ENCODE measurements around the gene PTMS. TPM values are rescaled to one million over a fixed set of nuclear protein-coding genes. Genes with fewer than 3 reads are reported as not detected.

PTMS gene
- total and polyA plus RNA-seq, 7 experiments from 2014 or later = 1.4 to 125 (median 3.5) TPM; not detected in 2

- Mint-ChIP-seq H3K4me1 (peaks cover 10 to 47% (median 34%) of the 10 kb centered on the region in 7 donors), H3K27me3 (no peaks in the 10 kb centered on the region), H3K4me3 (peak overlapping the region in 4 of 10 donors; percentile 15 to 32 (median 20)), H3K36me3 (peaks cover 12 to 20% (median 17%) of the 10 kb centered on the region in 5 donors), H3K9me3 (no peaks in the 10 kb centered on the region), H3K27ac (peak overlapping the region in 4 of 9 donors; percentile 33 to 98 (median 66))
- CTCF ChIA-PET = interaction anchor here (6.9 kb wide), 1 partner anchor 73 kb away, joined by 94 read pairs; the partner anchor contains the start of gene GPR162
- Histone ChIP-seq H3K9me3 (ENCODE audit: control insufficient read depth in 2 of 3, low read length in 3 of 3) (no peaks in the 10 kb centered on the region), H3K4me3 (ENCODE audit: low read length) (no peak overlapping the region), H3K4me1 (ENCODE audit: control insufficient read depth in 2 of 2, insufficient read depth in 2 of 2, low read length in 2 of 2) (peaks cover 0 to 18% of the 10 kb centered on the region in 2 donors), H3K27ac (ENCODE audit: low read depth, low read length) (peak overlapping the region; percentile 7), H3K27me3 (ENCODE audit: control insufficient read depth in 2 of 2, insufficient read depth in 2 of 2, low read length in 2 of 2) (no peaks in the 10 kb centered on the region), H3K36me3 (ENCODE audit: control insufficient read depth in 2 of 3, insufficient read depth in 3 of 3, low read length in 3 of 3) (peaks cover 4 to 64% (median 10%) of the 10 kb centered on the region in 3 experiments)
- POLR2A ChIA-PET = interaction anchor here (0.7 to 6.6 kb wide), 2 partner anchors 78 to 186 kb away, joined by 3 to 91 read pairs; partner anchors contain the start of gene P3H3
- no peak for DNase-seq
- no peak for ATAC-seq
- intact Hi-C loops (cut with micrococcal nuclease) = loop anchor here in 1 of 2 donors (5.0 kb wide), 1 partner anchor 258 kb away; the partner anchor contains the start of genes MRPL51 and NCAPD2
These were observed 15.7 kb upstream of the PTMS start for GRCh38 chr12:6750506-6750905.

GRCh38 chr12:6751767-6752166 is 14.4 kb upstream of the PTMS start:
- peaks cover 0 to 12% of the 10 kb centered on the region in 2 donors for H3K4me1 ChIP-seq (ENCODE audit: control insufficient read depth in 2 of 2, insufficient read depth in 2 of 2, low read length in 2 of 2)
- H3K4me3 ChIP-seq (ENCODE audit: low read length) = no peak overlapping the region
- ChIA-PET POLR2A (interaction anchor here (0.8 to 6.6 kb wide), 17 partner anchors 9 to 212 kb away, joined by 3 to 91 read pairs (median 14); partner anchors contain the start of genes CD4, CDCA3, COPS7A and LAG3), CTCF (interaction anchor here (0.8 to 6.9 kb wide), 10 partner anchors 9 to 143 kb away, joined by 3 to 94 read pairs (median 10); partner anchors contain the start of genes GPR162 and PTMS)
- H3K4me3 Mint-ChIP-seq = peak overlapping the region; percentile 85 to 97 (median 96)
- intact Hi-C loops (cut with micrococcal nuclease) = loop anchor here (2.0 to 5.0 kb wide), 4 partner anchors 121 to 259 kb away; partner anchors contain the start of genes EMG1 (in 1 of the 2), MRPL51 (in 1 of the 2), NCAPD2 (in 1 of the 2) and PHB2 (in 1 of the 2)
- no peaks in the 10 kb centered on the region for H3K27me3 ChIP-seq (ENCODE audit: control insufficient read depth in 2 of 2, insufficient read depth in 2 of 2, low read length in 2 of 2)
- no peaks in the 10 kb centered on the region for H3K9me3 ChIP-seq (ENCODE audit: control insufficient read depth in 2 of 3, low read length in 3 of 3)
- peaks cover 4 to 59% (median 10%) of the 10 kb centered on the region in 3 experiments for H3K36me3 ChIP-seq (ENCODE audit: control insufficient read depth in 2 of 3, insufficient read depth in 3 of 3, low read length in 3 of 3)
- no peak for DNase-seq
- peak overlapping the region; percentile 94 to 100 (median 98) for H3K27ac Mint-ChIP-seq
- peaks cover 8 to 39% (median 27%) of the 10 kb centered on the region in 7 donors for H3K4me1 Mint-ChIP-seq
- peaks cover 12 to 18% (median 17%) of the 10 kb centered on the region in 5 donors for H3K36me3 Mint-ChIP-seq
- peak overlapping the region; percentile 97 for H3K27ac ChIP-seq (ENCODE audit: low read depth, low read length)
- no peaks in the 10 kb centered on the region for H3K27me3 Mint-ChIP-seq
- ATAC-seq = no peak
- no peaks in the 10 kb centered on the region for H3K9me3 Mint-ChIP-seq

GRCh38 chr12:6752167-6752920 is 13.8 kb upstream of the PTMS start:
- peak overlapping the region; percentile 97 for H3K27ac ChIP-seq (ENCODE audit: low read depth, low read length)
- ATAC-seq (no peak), DNase-seq (peak in 1 of 9 donors; percentile 45)
- peaks cover 0 to 12% of the 10 kb centered on the region in 2 donors for H3K4me1 ChIP-seq (ENCODE audit: control insufficient read depth in 2 of 2, insufficient read depth in 2 of 2, low read length in 2 of 2)
- ChIA-PET POLR2A (interaction anchor here (0.6 to 6.6 kb wide), 36 partner anchors 9 to 313 kb away, joined by 3 to 91 read pairs (median 4); partner anchors contain the start of genes CD27, CD4, CDCA3 and COPS7A), CTCF (interaction anchor here (0.6 to 6.9 kb wide), 24 partner anchors 8 to 150 kb away, joined by 3 to 94 read pairs (median 6); partner anchors contain the start of genes CD4, COPS7A, GPR162 and LAG3)
- Mint-ChIP-seq H3K36me3 (peaks cover 11 to 17% (median 15%) of the 10 kb centered on the region in 5 donors), H3K27me3 (no peaks in the 10 kb centered on the region), H3K4me1 (peaks cover 9 to 43% (median 23%) of the 10 kb centered on the region in 7 donors), H3K4me3 (peak overlapping the region; percentile 85 to 97 (median 96)), H3K9me3 (no peaks in the 10 kb centered on the region), H3K27ac (peak overlapping the region; percentile 94 to 100 (median 98))
- peaks cover 4 to 53% (median 10%) of the 10 kb centered on the region in 3 experiments for H3K36me3 ChIP-seq (ENCODE audit: control insufficient read depth in 2 of 3, insufficient read depth in 3 of 3, low read length in 3 of 3)
- no peaks in the 10 kb centered on the region for H3K27me3 ChIP-seq (ENCODE audit: control insufficient read depth in 2 of 2, insufficient read depth in 2 of 2, low read length in 2 of 2)
- H3K9me3 ChIP-seq (ENCODE audit: control insufficient read depth in 2 of 3, low read length in 3 of 3) = no peaks in the 10 kb centered on the region
- intact Hi-C loops (cut with micrococcal nuclease) = loop anchor here (2.0 to 5.0 kb wide), 4 partner anchors 120 to 260 kb away; partner anchors contain the start of genes EMG1 (in 1 of the 2), MRPL51 (in 1 of the 2), NCAPD2 (in 1 of the 2) and PHB2 (in 1 of the 2)
- H3K4me3 ChIP-seq (ENCODE audit: low read length) = peak overlapping the region; percentile 99

- Mint-ChIP-seq H3K4me3 (peak within 1 kb of the TSS; percentile 91 to 97 (median 96)), H3K27me3 (no peaks in the 10 kb centered on the region), H3K4me1 (peaks cover 10 to 44% (median 23%) of the 10 kb centered on the region in 7 donors), H3K9me3 (no peaks in the 10 kb centered on the region), H3K27ac (peak within 1 kb of the TSS; percentile 97 to 100 (median 99)), H3K36me3 (peaks cover 5 to 9% (median 7%) of the 10 kb centered on the region in 5 donors)
- DNase-seq (peak; percentile 95 to 99 (median 97)), ATAC-seq (peak; percentile 93)
- POLR2A ChIA-PET = interaction anchor here (0.6 to 6.6 kb wide), 39 partner anchors 9 to 314 kb away, joined by 3 to 91 read pairs (median 4); partner anchors contain the start of genes CD27, CD4, CDCA3 and COPS7A
- CTCF ChIA-PET = interaction anchor here (0.6 to 6.9 kb wide), 33 partner anchors 8 to 288 kb away, joined by 3 to 94 read pairs (median 4); partner anchors contain the start of genes CD4, COPS7A, GPR162 and LAG3
- Histone ChIP-seq H3K9me3 (ENCODE audit: control insufficient read depth in 2 of 3, low read length in 3 of 3) (no peaks in the 10 kb centered on the region), H3K27me3 (ENCODE audit: control insufficient read depth in 2 of 2, insufficient read depth in 2 of 2, low read length in 2 of 2) (no peaks in the 10 kb centered on the region), H3K4me3 (ENCODE audit: low read length) (peak within 1 kb of the TSS; percentile 99), H3K36me3 (ENCODE audit: control insufficient read depth in 2 of 3, insufficient read depth in 3 of 3, low read length in 3 of 3) (peaks cover 4 to 45% (median 10%) of the 10 kb centered on the region in 3 experiments), H3K27ac (ENCODE audit: low read depth, low read length) (peak within 1 kb of the TSS; percentile 97), H3K4me1 (ENCODE audit: control insufficient read depth in 2 of 2, insufficient read depth in 2 of 2, low read length in 2 of 2) (peaks cover 0 to 12% of the 10 kb centered on the region in 2 donors)
- intact Hi-C loops (cut with micrococcal nuclease) = loop anchor here (1.0 to 5.0 kb wide), 26 partner anchors 11 to 292 kb away; partner anchors contain the start of genes CD4 (in 2 of the 2), CHD4 (in 2 of the 2), COPS7A (in 2 of the 2) and EMG1 (in 2 of the 2)
These were observed 13.0 kb upstream of the PTMS start, which contains the start of gene MLF2 for GRCh38 chr12:6752921-6753771. Gene MLF2, minus strand, starts transcription at chr12:6753141. Its CDS starts 807 bp downstream, at chr12:6752334.

- POLR2A ChIA-PET = interaction anchor here (0.6 to 6.6 kb wide), 26 partner anchors 9 to 310 kb away, joined by 3 to 91 read pairs (median 6); partner anchors contain the start of genes CD27, CD4, CDCA3 and COPS7A
- peaks cover 0 to 6% (median 4%) of the 10 kb centered on the region in 5 donors for H3K36me3 Mint-ChIP-seq
- ATAC-seq = no peak
- H3K4me3 Mint-ChIP-seq = peak overlapping the region; percentile 91 to 97 (median 96)
- H3K27ac Mint-ChIP-seq = peak overlapping the region; percentile 97 to 100 (median 99)
- Histone ChIP-seq H3K27ac (ENCODE audit: low read depth, low read length) (peak overlapping the region; percentile 97), H3K27me3 (ENCODE audit: control insufficient read depth in 2 of 2, insufficient read depth in 2 of 2, low read length in 2 of 2) (no peaks in the 10 kb centered on the region), H3K4me3 (ENCODE audit: low read length) (peak overlapping the region; percentile 99), H3K36me3 (ENCODE audit: control insufficient read depth in 2 of 3, insufficient read depth in 3 of 3, low read length in 3 of 3) (peaks cover 4 to 38% (median 4%) of the 10 kb centered on the region in 3 experiments), H3K9me3 (ENCODE audit: control insufficient read depth in 2 of 3, low read length in 3 of 3) (no peaks in the 10 kb centered on the region), H3K4me1 (ENCODE audit: control insufficient read depth in 2 of 2, insufficient read depth in 2 of 2, low read length in 2 of 2) (peaks cover 0 to 12% of the 10 kb centered on the region in 2 donors)
- intact Hi-C loops (cut with micrococcal nuclease) = loop anchor here (1.0 to 5.0 kb wide), 26 partner anchors 10 to 293 kb away; partner anchors contain the start of genes CD4 (in 2 of the 2), CHD4 (in 2 of the 2), COPS7A (in 2 of the 2) and EMG1 (in 2 of the 2)
- no peak for DNase-seq
- H3K4me1 Mint-ChIP-seq = peaks cover 13 to 47% (median 27%) of the 10 kb centered on the region in 7 donors
- H3K9me3 Mint-ChIP-seq = peaks cover 0 to 2% (median 0%) of the 10 kb centered on the region in 11 donors
- CTCF ChIA-PET = interaction anchor here (0.7 to 6.9 kb wide), 26 partner anchors 9 to 289 kb away, joined by 3 to 94 read pairs (median 6); partner anchors contain the start of genes CD4, GPR162, LAG3 and PTMS
- H3K27me3 Mint-ChIP-seq = no peaks in the 10 kb centered on the region
These were observed 12.3 kb upstream of the PTMS start for GRCh38 chr12:6753772-6754356.

Measured in naive thymus-derived CD4-positive, alpha-beta T cell (primary cell).